Measurements from ENCODE around the gene PPP3CA.

DNA sequence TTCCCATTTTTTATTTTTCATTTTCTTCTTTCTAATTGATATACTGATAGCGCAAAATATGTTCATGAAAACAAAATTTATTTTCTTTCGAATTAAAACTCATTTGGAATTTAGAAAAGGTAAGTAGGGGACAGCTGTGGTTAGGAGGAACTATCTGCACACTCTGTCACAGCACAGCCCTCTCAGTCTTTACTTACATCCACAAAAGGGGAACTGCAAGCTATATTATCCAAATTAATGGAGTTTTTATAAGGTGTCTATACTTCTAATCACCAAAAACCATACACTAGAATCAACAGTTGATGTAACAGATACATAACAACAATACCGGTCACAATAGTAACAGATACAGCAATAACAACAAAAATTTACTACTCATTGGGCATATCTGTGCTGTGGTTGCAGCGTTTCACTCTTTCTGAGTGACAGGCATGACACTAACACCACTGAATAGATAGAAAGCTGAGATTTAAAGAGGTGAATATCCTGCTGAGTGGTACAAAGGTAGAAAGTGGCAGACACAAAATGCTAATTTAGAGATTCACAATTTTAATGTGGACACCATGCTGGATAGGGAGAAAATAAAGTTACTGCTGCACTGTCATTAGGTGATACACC lies 160.7 kb downstream of the PPP3CA start:
- TF ChIP-seq, protein P1, sequence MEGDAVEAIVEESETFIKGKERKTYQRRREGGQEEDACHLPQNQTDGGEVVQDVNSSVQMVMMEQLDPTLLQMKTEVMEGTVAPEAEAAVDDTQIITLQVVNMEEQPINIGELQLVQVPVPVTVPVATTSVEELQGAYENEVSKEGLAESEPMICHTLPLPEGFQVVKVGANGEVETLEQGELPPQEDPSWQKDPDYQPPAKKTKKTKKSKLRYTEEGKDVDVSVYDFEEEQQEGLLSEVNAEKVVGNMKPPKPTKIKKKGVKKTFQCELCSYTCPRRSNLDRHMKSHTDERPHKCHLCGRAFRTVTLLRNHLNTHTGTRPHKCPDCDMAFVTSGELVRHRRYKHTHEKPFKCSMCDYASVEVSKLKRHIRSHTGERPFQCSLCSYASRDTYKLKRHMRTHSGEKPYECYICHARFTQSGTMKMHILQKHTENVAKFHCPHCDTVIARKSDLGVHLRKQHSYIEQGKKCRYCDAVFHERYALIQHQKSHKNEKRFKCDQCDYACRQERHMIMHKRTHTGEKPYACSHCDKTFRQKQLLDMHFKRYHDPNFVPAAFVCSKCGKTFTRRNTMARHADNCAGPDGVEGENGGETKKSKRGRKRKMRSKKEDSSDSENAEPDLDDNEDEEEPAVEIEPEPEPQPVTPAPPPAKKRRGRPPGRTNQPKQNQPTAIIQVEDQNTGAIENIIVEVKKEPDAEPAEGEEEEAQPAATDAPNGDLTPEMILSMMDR (IDR thresholded peaks at IDR 0.05): no peak
- TF ChIP-seq POLR2AphosphoS5 (IDR thresholded peaks at IDR 0.05): no peak
